Right cardiac atrium (tissue), 5 donors: Measurements from ENCODE around the gene HELZ2. TPM values are rescaled to one million over a fixed set of nuclear protein-coding genes. Genes with fewer than 3 reads are reported as not detected.
"Not testable (repeated sequence)": the region's sequence is repeated elsewhere in the genome, so short reads cannot be mapped to it uniquely, and the experiment has no call there.

Experiments
- ATAC-seq, 2 donors: fragments of 200-7000 bp; cut with Tn5 transposase; one replicate each; pipeline versions ENCODE4 v1.8.0 to v1.9.1; 2020; ENCODE audit warnings: moderate library complexity in 2 of 2, mild to moderate bottlenecking in 1 of 2
- DNase-seq, 3 donors: peaks; one replicate each; pipeline ENCODE4 v3.0.0-alpha.2; 2020
- H3K27ac ChIP-seq: one replicate; pipeline ENCODE4 v1.5.1; 2013; ENCODE audit warnings: mild to moderate bottlenecking, low read length, control low read depth, moderate library complexity
- H3K27me3 ChIP-seq: one replicate; pipeline ENCODE4 v1.6.1; 2013; ENCODE audit not compliant: control insufficient read depth, insufficient read depth
- H3K4me1 ChIP-seq: one replicate; pipeline ENCODE4 v1.6.1; 2013; ENCODE audit warnings: low read length; ENCODE audit not compliant: control insufficient read depth, insufficient read depth
- H3K4me3 ChIP-seq: one replicate; pipeline ENCODE4 v1.5.1; 2013; ENCODE audit warnings: low read length, control low read depth
- H3K9me3 ChIP-seq: one replicate; pipeline ENCODE4 v1.6.1; 2013; ENCODE audit warnings: low read length; ENCODE audit not compliant: control insufficient read depth
- WGBS: extraction: QIAGEN DNeasy Blood & Tissue Kit; methylation state at CpG from one replicate; pipeline ENCODE4 v1.1.7; 2013; 5-methylcytosine and 5-hydroxymethylcytosine counted together
- intact Hi-C, 4 donors: fragments of 100-400 bp; cut with DNase I; formaldehyde crosslinking; loops; one replicate each; pipeline versions ENCODE4 v1.11.0 to v1.14.0; 2022 to 2023
- long read RNA-seq, 4 donors: library from polyadenylated mRNA; unstranded; transcript quantifications; one replicate each; pipeline ENCODE4 v2.0.0, GENCODE V29; 2020 to 2021
- polyA plus RNA-seq: library from polyadenylated mRNA; stranded (reverse); fragments of 200-250 nt; gene quantifications from one replicate; pipeline ENCODE4 v1.2.3, GENCODE V29; 2013
- total RNA-seq, 4 donors: library from RNA; stranded (reverse); fragmentation: NEBNext Ultra II Directional; extraction: Animal tissue kit (Norgen Biotek cat#: 25700); gene quantifications; one replicate each; pipeline ENCODE4 v1.2.1, GENCODE V29; 2021
- donor health status: healthy with polysubstance abuse.
- donor health status: DM: no; HTN: yes; CAD: no.
- donor health status: DM: no; HTN: no; CAD: no.
- donor health status: DM: no; HTN: yes; CAD: no; lungs with severe emphysema.
- donor health status: DM: yes; HTN: yes; CAD: no.

Gene HELZ2
- total RNA-seq (10 to 100 TPM; 15.6 to 29.5 (median 16.2) TPM), polyA plus RNA-seq (8.7 TPM)
- long read RNA-seq, donor 1, full-length matches to known transcripts = 1 of 6 reads
- long read RNA-seq, donor 1, partial matches to known transcripts = 2 of 6 reads
- long read RNA-seq, donor 1, other reads (novel, unspliced or antisense) = 3 of 6 reads
- long read RNA-seq, donor 2 = 0 reads
- long read RNA-seq, donor 3, partial matches to known transcripts = 3 of 7 reads
- long read RNA-seq, donor 3, other reads (novel, unspliced or antisense) = 1 of 7 reads
- long read RNA-seq, donor 4, partial matches to known transcripts = 1 of 1 reads
- long read RNA-seq, donor 4, other reads (novel, unspliced or antisense) = 0 of 1 reads

- Histone ChIP-seq H3K4me3 (peak within 1 kb of the TSS; percentile 88), H3K4me1 (peaks cover 3% of the 10 kb centered on the region), H3K27me3 (no peaks in the 10 kb centered on the region), H3K27ac (peak within 1 kb of the TSS; percentile 31), H3K9me3 (no peaks in the 10 kb centered on the region)
- WGBS = 5% methylated on average over 40 of the region's 40 CpGs
- ATAC-seq = peak; percentile 85 to 89
- peak; percentile 83 to 91 (median 91) for DNase-seq
- intact Hi-C loops = no loop called here
These were observed at the start of gene HELZ2 for GRCh38 chr20:63574156-63574828. HELZ2 (minus strand) TSS chr20:63574239; CDS start chr20:63572385, 1,854 bp downstream.

- Histone ChIP-seq H3K27ac (no peak overlapping the region), H3K9me3 (no peaks in the 10 kb centered on the region), H3K4me3 (no peak overlapping the region), H3K27me3 (no peaks in the 10 kb centered on the region), H3K4me1 (no peaks in the 10 kb centered on the region)
- 94% methylated on average over 14 of the region's 14 CpGs for WGBS
- ATAC-seq = no peak
- intact Hi-C loops = no loop called here
- DNase-seq = peak in 1 of 3 donors; percentile 41
These were observed 48.7 kb upstream of the HELZ2 start for GRCh38 chr20:63622732-63623131.

- intact Hi-C loops = no loop called here
- WGBS = 93% methylated on average over 4 of the region's 4 CpGs
- Histone ChIP-seq H3K4me3 (no peak overlapping the region), H3K9me3 (no peaks in the 10 kb centered on the region), H3K27ac (no peak overlapping the region), H3K4me1 (no peaks in the 10 kb centered on the region), H3K27me3 (no peaks in the 10 kb centered on the region)
- DNase-seq = peak in 1 of 3 donors; percentile 11
- ATAC-seq = no peak
These were observed 48.1 kb upstream of the HELZ2 start for GRCh38 chr20:63622096-63622495.

GRCh38 chr20:63620991-63621390 is 47.0 kb upstream of the HELZ2 start:
- Histone ChIP-seq H3K9me3 (no peaks in the 10 kb centered on the region), H3K27me3 (no peaks in the 10 kb centered on the region), H3K27ac (no peak overlapping the region), H3K4me1 (no peaks in the 10 kb centered on the region), H3K4me3 (no peak overlapping the region)
- 87% methylated on average over 8 of the region's 8 CpGs for WGBS
- DNase-seq (no peak), ATAC-seq (no peak)
- intact Hi-C loops = no loop called here

- DNase-seq = peak in 1 of 3 donors; percentile 16
These were observed 45.5 kb upstream of the HELZ2 start for GRCh38 chr20:63619505-63619904.

GRCh38 chr20:63619086-63619485 is 45.0 kb upstream of the HELZ2 start:
- 92% methylated on average over 16 of the region's 16 CpGs for WGBS
- intact Hi-C loops = no loop called here

More at GRCh38 chr20:63619505-63619904, 45.5 kb upstream of the HELZ2 start:
- H3K27ac ChIP-seq = no peak overlapping the region
- no peaks in the 10 kb centered on the region for H3K4me1 ChIP-seq
- ATAC-seq = no peak
- H3K9me3 ChIP-seq = no peaks in the 10 kb centered on the region
- intact Hi-C loops = no loop called here
- WGBS = 84% methylated on average over 13 of the region's 13 CpGs
- no peak overlapping the region for H3K4me3 ChIP-seq
- no peaks in the 10 kb centered on the region for H3K27me3 ChIP-seq

GRCh38 chr20:63618291-63618980 is 44.4 kb upstream of the HELZ2 start:
- no peak overlapping the region for H3K27ac ChIP-seq
- 86% methylated on average over 11 of the region's 11 CpGs for WGBS

More at GRCh38 chr20:63619086-63619485, 45.0 kb upstream of the HELZ2 start:
- H3K4me1 ChIP-seq = no peaks in the 10 kb centered on the region
- H3K9me3 ChIP-seq = no peaks in the 10 kb centered on the region
- DNase-seq = peak in 1 of 3 donors; percentile 12
- no peak overlapping the region for H3K27ac ChIP-seq
- H3K27me3 ChIP-seq = no peaks in the 10 kb centered on the region
- H3K4me3 ChIP-seq = no peak overlapping the region
- no peak for ATAC-seq

GRCh38 chr20:63617876-63618265 is 43.8 kb upstream of the HELZ2 start:
- 86% methylated on average over 8 of the region's 8 CpGs for WGBS
- Histone ChIP-seq H3K27me3 (no peaks in the 10 kb centered on the region), H3K27ac (no peak overlapping the region), H3K9me3 (no peaks in the 10 kb centered on the region), H3K4me1 (no peaks in the 10 kb centered on the region), H3K4me3 (no peak overlapping the region)
- DNase-seq = peak in 1 of 3 donors; percentile 31
- intact Hi-C loops = no loop called here
- no peak for ATAC-seq

More at GRCh38 chr20:63618291-63618980, 44.4 kb upstream of the HELZ2 start:
- peak in 1 of 3 donors; percentile 17 for DNase-seq
- Histone ChIP-seq H3K27me3 (no peaks in the 10 kb centered on the region), H3K4me3 (no peak overlapping the region), H3K4me1 (no peaks in the 10 kb centered on the region), H3K9me3 (no peaks in the 10 kb centered on the region)
- peak in 1 of 2 donors; percentile 5 for ATAC-seq
- intact Hi-C loops = no loop called here

- Histone ChIP-seq H3K27ac (no peak overlapping the region), H3K4me3 (no peak overlapping the region), H3K27me3 (no peaks in the 10 kb centered on the region), H3K9me3 (no peaks in the 10 kb centered on the region), H3K4me1 (no peaks in the 10 kb centered on the region)
- intact Hi-C loops = no loop called here
- ATAC-seq (peak in 1 of 2 donors; percentile 22), DNase-seq (peak in 1 of 3 donors; percentile 64)
- WGBS = 94% methylated on average over 41 of the region's 41 CpGs
These were observed 43.2 kb upstream of the HELZ2 start for GRCh38 chr20:63617092-63617875.

GRCh38 chr20:63613863-63614594 is 40.0 kb upstream of the HELZ2 start:
- DNase-seq = not testable (repeated sequence)
- intact Hi-C loops = loop anchor here in 1 of 4 donors (2.0 kb wide), 1 partner anchor 77 kb away; the partner anchor contains the start of gene PTK6
- WGBS = 83% methylated on average over 18 of the region's 18 CpGs

More at GRCh38 chr20:63613863-63614594, 40.0 kb upstream of the HELZ2 start:
- not testable (repeated sequence) for H3K27me3 ChIP-seq, ATAC-seq, H3K4me1 ChIP-seq, H3K9me3 ChIP-seq, H3K27ac ChIP-seq, H3K4me3 ChIP-seq
